Stimulated activated CD4-positive, alpha-beta T cell treated with anti-CD3 and anti-CD28 coated beads, Interleukin-2, amount 100 ng/mL, for 4 hours (primary cell): ENCODE measurements around the gene CRTAP.
"Not testable (repeated sequence)": the region's sequence is repeated elsewhere in the genome, so short reads cannot be mapped to it uniquely, and the experiment has no call there.

Experiments used
- DNase-seq: peaks from one replicate; pipeline ENCODE4 v3.0.0-alpha.2; 2020; ENCODE audit warnings: low read depth

CRTAP gene

DNA sequence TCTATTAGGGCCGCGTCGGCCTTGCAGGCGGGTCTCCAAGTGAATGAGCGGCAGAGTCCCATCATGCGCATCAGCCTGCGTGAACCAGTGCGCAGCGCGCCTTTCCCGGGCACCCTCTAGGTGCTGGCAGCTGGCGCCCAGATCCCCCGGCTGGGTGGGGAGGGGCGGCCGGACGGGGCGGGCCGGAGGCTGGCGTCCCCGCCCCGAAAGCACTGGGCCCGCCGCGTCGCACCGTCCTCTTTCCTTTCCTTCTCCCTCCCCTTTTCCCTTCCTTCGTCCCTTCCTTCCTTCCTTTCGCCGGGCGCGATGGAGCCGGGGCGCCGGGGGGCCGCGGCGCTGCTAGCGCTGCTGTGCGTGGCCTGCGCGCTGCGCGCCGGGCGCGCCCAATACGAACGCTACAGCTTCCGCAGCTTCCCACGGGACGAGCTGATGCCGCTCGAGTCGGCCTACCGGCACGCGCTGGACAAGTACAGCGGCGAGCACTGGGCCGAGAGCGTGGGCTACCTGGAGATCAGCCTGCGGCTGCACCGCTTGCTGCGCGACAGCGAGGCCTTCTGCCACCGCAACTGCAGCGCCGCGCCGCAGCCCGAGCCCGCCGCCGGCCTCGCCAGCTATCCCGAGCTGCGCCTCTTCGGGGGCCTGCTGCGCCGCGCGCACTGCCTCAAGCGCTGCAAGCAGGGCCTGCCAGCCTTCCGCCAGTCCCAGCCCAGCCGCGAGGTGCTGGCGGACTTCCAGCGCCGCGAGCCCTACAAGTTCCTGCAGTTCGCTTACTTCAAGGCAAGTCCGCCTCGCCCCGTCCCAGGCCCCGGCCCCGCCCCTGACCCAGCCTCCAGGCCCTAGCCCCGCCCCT is at the start of gene CRTAP:
TSS of gene CRTAP (plus strand) at position 243 of the 850 bp plus-strand sequence. CDS start at position 307, 64 bp downstream.
- DNase-seq, result peak; percentile 75

DNA sequence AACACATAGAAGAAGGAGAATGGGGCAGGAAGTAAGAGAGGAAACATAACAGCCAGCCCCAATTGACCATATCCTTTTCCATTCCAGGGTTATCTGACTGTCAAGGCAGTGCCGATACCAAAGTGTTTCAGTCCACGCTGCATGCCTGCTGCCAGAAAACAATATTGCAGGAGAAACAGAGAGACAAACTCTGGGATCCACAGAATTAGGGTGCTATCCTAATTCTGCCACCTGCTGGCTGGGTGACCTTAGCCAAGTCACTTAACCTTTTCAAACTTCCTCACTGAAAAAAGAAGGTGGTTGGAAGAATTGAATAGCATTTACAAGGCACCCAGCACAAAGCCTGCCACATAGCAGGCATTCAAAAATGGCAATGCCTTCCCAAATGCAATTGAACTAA is 48.9 kb upstream of the CRTAP start:
- peak; percentile 39 for DNase-seq

DNA sequence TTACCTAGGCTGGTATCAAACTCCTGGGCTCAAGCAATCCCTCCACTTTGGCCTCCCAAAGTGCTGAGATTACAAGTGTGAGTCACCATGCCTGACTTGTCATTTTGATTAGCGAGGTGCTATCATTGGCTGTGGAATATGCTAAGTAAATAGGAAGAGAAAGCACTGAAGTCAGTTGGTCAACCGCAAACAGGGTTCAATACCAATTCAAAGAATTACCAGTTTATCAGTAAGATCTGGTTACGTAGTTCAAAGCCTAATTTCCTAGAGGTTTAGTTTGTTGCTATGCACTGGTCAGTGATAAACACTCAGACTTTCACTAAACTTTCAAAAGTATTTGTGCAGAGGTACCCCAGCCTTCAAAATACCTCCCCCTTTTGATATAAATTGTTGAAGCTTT is 46.3 kb upstream of the CRTAP start:
- no peak for DNase-seq

DNA sequence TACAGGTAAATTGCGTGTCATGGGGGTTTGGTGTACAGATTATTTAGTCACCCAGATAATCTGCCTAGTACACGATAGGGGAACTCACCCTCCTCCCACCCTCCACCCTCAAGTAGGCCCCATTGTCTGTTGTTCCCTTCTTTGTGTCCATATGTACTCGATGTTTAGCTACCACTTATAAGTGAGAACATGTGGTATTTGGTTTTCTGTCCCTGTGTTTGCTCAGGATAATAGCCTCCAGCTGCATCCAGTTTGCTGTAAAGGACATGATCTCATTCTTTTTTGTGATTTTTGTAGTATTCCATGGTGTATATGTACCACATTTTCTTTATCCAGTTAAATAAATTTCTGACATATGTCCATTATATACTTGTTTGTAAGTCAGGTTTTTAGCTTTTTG is 44.0 kb upstream of the CRTAP start:
- DNase-seq, result not testable (repeated sequence)

DNA sequence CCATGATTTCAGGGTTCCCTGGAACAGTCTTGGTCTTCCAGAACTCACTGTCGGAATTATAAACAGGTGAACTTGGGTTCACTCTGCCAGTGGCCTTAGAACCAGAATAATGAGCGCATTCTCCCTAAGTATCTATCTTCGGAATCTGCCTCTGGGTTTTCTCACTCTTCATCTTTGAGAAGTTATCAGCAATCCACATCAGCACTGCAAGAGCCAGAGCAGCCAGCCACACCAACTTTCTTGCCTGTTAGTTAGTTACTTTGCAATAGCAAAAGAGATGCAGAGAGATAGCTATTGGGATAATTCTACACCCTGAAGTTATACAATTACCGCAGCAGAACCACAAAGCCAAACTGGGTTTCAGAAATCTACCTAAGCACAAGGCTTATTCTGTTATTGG is 42.6 kb upstream of the CRTAP start:
- DNase-seq, result no peak

DNA sequence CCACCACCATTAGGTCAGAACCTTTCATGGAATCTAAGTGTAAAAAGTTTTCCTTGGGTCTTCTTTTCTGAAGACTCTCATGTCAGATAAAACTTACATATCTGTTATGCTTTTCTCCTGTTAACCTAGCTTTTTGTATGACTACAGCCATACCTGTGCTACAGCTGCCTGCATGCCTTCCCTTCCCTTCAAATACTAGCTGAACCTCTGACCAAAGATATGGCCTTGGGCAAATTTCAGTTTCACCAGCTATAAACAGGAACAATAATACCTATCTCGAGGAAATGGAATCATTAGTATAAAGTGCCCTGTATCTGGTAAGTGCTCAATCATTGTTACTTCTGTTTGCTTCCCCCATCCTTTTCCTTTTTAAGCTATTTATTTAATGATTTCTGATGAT is 41.9 kb upstream of the CRTAP start:
- DNase-seq, result no peak

DNA sequence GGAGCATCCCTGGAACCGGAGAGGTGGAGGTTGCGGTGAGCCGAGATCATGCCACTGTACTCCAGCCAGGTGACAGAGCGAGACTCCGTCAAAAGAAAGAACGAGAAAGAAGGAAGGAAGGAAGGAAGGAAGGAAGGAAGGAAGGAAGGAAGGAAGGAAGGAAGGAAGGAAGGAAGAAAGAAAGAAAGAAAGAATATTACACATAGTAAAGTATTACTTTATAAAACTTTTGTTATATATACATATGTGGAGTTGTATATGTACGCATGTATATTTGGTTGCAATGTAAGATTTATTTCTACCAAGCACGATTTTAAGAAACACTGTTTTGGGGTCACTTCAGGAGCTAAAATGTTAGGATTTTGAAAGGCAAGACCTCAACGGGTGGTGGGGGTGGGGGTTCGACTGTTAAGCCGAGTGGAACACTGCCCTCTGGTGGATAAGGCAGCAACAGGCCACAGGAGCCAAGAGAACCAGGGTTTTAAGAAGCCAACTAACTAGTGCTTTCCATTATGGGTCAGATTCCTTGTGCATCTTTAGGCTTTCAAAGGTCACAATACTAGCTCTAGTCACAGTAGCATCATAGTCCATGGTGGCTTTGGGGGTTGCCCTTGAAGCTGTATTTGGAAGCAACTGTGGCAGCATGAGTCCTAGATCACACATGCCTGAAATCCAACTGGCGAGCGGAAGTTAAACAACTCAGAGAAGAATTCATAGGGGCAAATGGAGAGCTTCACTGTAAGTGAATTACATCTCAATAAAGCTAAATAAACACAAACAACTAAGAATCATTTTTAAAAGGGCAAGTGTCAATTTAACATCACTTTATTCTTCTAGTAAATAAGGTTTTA is 39.4 kb upstream of the CRTAP start:
- peak; percentile 66 for DNase-seq

DNA sequence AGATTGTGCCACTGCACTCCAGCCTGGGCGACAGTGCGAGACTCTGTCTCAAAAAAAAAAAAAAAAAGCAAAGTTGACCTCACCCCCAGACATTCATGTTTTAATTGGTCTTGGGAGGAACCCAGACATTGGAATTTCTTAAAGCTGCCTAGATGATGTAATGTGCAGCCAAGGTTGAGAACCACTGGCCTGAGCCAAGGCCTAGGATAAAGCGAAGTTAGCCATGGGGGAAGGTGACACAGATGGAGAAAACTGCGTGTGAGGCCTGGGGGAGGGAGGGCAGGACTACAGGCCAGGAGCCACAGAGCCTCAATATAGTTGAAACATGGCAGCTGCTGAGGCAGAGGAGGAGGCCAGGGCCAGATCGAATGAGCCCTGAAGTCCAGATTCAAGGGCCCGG is 37.8 kb upstream of the CRTAP start:
- DNase-seq, result no peak

DNA sequence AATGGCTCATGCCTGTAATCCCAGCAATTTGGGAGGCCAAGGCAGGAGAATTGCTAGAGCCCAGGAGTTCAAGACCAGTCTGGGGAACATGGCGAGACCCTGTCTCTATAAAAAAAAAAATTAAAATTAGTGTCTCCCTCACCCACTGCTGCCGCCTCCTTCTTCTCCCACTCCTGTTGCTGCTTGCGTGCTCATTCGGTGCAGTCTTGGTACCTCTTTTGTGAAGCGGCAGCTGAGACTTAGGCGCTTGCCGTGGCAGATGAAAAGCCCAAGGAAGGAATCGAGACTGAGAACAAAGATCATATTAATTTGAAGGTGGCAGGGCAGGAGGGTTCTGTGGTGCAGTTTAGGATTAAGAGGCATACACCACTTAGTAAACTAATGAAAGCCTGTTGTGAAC is 36.9 kb upstream of the CRTAP start:
- no peak for DNase-seq

DNA sequence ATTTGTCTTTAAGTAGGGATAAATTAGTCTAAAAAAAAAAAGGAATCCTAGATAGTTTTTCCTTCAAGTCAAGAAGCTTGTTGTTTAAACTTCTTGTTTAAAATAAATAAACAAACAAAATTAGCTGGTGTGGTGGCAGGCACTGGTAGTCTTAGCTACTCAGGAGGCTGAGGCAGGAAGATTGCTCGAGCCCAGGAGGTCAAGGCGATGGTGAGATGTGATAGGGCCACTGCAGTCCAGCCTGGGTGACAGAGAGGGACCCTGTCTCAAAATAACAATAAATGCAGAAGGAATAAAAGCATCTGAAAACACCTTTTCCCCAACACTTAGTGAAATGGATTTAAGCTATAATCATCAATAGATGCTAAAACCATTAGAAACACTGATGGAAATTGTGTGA is 35.8 kb upstream of the CRTAP start:
- DNase-seq, result no peak

DNA sequence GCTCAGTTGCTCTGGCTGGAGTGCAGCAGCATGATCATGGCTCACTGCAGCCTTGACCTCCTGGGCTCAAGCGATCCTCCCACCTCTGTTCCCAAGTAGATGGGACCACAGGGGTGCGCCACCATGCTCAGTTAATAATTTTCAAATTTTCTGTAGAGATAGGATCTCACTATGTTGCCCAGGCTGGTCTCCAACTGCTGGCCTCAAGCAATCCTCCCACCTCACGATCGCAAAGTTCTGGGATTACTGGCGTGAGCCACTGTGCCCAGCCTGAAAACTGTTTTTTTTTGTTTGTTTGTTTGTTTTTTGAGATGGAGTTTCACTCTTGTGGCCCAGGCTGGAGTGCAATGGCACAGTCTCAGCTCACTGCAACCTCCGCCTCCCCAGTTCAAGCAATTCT is 34.0 kb upstream of the CRTAP start:
- DNase-seq, result not testable (repeated sequence)

DNA sequence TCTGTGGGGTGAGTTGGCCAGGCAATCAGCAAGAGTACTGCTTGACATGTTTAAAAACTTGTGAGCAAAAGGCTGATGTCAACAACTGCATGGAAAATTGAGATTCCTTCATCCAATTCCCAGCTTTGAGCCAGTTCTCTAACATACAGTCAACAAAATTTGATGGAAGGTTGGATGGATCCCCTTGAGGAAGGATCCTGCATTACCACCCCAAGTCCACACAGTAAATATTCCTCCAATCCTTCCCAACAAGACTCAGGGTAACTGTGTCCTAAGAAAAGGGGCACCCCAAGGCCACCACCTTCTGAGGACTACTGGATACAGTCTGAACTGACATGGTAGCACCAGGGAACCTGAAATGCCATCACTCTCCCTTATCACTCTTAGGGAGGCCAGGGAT is 32.0 kb upstream of the CRTAP start:
- no peak for DNase-seq

DNA sequence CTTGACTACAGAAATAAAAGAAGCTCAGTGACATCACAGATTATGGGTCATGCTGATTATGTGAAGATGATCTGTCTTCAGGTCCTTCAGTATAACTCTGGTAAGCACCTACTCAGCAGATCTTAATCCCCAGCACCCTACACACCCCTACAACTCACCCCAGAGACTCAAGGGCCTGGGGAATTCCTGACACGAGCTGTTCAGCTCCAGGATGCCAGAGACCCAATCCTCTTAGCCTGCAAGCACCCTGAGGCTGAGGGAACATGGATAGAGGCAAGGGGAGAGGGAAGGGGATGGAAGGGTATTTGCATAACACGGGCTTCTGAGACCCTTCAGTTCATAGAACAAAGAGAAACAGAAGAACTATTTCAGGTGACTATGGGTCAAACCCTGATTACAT is 29.9 kb upstream of the CRTAP start:
- no peak for DNase-seq

DNA sequence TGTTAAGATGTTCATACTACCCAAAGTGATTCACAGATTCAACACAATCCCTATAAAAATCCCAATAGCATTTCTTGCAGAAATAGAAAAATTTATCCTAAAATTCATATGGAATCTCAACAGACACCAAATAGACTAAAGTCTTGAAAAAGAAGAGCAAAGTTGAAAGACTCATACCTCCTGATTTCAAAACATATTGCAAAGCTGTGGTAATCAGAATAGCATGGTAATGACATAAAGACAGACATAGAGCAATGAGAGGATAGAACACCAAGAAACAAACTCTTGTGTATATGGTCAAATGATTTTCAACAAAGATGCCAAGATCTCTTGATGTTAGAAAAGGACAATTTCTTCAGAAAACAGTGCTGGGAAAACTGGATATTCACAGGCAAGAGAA is 25.1 kb upstream of the CRTAP start:
- DNase-seq, result no peak

DNA sequence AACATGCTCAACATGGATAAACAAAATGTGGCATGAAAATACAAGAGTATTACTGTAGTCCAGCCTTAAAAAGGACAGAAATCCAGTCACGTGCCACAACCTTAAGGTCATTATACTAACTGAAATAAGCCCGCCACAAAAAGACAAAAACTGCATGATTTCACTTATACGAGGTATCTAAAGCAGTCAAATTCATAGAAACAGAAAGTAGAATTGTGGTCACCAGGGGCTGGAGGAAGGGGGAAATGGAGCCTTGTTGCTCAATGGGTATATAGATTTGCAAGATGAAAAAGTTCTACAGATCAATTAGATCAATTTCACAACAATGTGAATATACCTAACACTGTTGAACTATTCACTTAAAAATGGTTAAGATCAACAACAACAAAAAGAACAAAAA is 24.3 kb upstream of the CRTAP start:
- no peak for DNase-seq

DNA sequence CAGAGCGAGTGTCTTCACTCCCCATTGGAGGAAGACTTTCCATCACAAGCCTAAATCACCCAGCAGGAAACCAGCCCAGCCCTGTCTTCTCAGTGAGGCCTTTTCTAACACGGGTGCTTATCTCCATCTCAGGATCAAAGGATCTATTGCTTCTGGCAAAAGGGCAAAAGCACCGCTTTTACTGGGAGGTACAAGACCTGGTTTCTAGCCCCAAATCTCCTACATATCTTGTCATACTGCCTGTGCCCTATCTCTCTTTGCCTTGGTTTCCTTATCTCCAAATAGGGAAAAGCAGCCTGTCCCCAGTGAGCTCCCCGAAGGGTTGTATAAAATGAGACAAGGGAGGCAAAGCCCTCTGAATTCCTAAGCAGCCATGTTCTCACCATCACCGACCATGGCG is 22.1 kb upstream of the CRTAP start:
- no peak for DNase-seq

DNA sequence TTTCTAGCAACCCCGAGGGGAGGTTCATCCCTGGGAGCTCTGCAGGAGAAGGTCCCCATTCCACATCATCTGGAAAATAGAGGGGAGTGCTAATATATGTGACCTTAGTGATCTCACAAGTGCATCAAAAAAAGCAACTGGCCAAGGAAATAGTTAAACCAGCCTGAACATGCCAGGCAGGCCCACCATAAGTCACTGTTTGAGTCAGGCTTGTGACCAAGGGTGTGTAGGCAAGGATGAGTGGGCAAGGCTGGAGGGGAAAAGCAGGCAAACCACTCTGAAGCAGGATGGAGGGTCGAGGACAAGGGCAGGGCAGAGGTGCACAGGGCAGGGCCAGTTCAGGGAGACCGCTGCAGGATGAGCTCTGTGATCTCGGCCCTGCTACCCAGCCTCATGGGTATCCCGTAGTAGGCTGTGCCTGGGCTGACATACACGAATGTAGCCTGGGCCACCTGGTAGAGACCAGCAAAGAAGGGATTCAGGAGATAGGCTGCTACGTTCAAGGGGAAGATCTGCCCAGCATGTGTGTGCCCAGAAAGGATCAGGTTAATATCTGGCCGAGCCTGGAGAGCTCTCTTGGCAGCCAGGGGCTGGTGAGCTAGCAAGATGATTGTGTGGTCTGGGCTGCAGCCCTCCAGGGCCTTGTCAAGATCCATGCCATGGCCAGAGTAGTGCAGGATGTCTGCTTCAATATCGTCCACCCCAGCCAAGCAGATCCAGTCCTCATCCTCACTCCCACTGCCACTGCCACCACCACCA is 21.1 kb upstream of the CRTAP start:
- DNase-seq, result no peak

DNA sequence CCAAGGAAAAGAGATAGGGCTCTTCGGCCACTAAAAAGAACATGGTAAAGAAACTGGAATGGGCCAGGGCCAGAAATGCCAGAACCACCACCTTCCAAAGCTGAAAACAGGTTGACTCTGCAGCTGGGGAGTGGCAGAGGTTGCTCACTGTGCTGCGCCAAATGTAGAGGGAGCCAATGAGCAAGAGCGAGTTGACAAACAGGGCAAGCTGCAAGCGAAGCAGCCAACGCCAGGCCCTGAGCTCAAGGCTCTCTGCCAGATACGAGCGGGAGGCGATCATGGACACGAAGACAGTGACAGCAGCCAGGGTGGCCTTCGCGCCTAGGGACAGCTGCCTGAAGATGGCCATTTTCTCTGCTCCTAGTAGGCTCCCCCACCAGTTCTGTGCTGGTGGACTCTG is 20.0 kb upstream of the CRTAP start:
- no peak for DNase-seq

DNA sequence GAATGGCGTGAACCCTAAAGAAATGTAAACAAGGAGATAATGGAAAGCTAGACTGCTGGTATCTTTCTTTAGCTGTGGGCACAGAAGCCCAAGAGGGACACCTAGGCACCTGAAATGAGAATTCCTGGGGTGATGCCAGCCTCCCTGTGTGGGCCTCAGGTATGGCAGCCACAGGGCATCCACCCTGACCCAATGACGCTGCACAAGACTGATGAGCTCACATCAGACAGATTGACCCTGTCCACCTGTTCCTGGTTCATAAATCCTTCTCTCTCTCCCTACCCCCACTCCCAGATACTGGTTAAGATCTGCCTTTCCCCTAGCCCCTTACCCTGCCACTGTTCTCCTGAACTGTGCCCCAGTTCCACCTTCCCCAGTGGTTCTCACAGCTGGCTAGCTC is 18.4 kb upstream of the CRTAP start:
- DNase-seq, result no peak

DNA sequence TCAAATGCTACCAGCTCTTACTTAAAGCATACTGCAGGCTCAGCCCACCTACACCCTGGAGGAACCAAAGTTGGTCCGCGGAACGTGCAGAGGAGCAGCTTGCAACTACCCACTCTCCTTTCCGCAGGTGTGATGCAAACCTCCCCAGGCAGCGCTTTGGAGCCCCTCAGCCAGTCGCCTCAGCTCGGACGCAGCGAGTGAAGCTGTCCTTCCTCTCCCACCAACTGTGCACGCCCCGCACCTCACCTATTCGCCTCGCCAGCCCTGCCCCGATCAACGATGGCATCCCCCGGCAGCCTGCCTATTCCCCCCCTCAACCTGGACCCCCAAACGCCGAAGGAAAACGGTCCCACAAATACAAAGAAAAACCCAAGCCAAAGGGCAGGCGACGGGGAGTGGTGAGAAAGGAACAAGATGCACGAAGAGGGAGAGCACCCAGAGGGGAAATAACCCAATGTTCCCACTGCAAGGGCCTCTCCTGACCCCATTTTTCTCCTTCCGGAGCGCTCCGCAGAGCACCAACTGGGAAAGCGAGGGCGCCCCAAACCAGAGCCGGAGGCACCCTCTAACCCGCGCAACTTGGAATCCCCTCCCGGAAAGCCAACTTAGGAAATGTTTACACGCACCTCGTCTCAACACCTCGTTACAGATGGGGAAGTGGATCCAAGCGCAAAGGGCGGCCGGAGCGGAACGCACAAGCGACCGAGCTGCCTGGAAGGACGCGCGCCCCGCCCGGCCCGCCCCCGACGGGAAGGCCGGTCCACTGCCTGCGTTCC is 17.5 kb upstream of the CRTAP start:
- no peak for DNase-seq

DNA sequence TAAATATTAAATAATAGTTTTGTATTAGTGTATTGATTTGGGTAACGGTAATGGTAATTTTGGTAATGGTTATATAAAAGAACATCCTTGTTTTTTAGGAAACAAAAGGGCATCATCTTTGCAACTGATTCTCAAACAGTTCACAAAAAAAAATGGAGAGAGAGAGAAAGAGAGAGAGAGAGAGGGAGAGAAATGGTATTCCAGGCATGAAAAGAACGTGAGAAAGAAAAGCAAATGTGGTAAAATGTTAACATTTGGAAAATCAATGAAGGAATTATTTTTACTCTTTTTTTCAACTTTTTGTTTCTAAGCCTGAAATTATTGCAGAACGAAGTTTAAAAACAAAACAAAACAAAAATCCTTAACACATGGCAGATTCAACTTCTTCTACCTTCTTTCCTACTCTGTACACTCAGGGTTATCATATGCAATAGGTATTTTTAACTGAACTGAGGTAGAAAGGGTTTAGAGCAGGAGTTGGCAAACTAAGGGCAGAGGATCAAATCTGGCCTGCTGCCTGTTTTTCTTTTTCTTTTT is 14.6 kb upstream of the CRTAP start:
- DNase-seq, result no peak

DNA sequence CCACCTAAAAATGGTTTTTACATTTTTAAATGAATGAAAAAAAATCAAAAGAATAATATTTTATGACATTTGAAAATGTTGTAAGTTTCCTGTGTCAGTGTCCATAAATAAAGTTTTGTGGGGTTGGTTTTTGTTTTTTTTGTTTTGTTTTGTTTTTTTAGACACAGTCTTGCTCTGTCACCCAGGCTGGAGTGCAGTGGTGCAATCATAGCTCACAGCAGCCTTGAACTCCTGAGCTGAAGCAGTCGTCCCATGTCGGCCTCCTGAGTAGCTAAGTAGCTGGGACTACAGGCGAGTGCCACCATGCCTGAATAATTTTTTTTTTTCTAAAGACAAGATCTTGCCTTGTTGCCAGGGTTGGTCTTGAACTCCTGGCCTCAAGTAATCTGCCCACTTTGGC is 14.1 kb upstream of the CRTAP start:
- no peak for DNase-seq
